Effector CD4-positive, alpha-beta T cell (primary cell): ENCODE results near the gene CLDN4.
"Not testable (repeated sequence)": the region's sequence is repeated elsewhere in the genome, so short reads cannot be mapped to it uniquely, and the experiment has no call there.

Source experiments
- DNase-seq: peaks from one replicate; pipeline ENCODE4 v3.0.0-alpha.2; 2020

CLDN4 gene

DNA sequence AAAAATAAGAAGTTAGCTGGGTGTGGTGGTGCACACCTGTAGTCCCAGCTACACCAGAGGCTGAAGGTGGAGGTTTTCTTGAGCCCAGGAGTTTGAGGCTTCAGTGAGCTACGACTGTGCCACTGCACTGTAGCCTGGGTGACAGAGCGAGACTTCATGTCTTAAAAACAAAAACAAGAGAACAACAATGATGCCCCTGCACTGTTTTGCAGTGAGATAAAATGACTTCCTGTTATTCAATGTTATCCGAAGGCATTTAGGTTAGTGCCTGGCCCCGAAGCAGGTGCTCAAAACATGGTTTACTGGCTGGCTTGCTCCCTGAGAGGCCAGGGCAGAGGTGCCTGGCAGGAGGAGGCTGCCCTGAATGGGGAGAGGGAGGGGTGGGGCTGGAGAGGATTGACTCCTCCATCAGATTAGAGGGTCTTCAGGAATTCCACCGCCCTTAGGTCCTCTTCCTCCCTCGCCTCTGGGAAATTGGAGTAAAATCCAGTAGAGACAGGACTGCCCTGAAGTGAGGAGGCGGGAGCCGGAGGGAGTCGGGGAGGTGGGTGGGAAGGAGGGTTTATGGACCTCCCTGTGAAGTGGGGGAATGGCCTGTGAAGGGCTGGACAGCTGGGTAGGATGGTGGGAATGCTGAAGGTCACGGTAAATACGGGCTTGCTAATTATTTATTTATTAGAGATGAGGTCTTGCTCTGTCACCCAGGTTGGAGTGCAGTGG, 6.8 kb upstream of the CLDN4 start:
- DNase-seq = no peak

DNA sequence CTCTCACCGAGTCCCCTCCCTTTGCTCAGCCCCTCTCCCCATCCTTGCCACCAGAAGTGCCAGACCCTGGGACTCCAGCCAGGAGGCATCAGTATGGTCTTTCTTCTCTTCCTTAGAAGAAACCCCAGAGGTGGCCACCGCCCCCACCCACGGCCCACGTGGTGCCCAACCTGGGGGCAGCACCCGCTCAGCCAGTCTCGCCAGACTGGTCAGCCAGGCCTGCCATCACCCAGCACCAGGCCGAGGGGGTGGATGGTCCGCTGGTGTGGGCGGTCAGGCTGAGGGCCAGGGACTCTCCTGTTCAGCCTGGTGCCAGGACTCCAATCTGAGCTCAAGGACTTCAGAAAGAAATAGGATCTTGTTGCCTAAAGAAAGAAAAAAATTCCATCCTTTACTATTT, 5.8 kb upstream of the CLDN4 start:
- DNase-seq = no peak

DNA sequence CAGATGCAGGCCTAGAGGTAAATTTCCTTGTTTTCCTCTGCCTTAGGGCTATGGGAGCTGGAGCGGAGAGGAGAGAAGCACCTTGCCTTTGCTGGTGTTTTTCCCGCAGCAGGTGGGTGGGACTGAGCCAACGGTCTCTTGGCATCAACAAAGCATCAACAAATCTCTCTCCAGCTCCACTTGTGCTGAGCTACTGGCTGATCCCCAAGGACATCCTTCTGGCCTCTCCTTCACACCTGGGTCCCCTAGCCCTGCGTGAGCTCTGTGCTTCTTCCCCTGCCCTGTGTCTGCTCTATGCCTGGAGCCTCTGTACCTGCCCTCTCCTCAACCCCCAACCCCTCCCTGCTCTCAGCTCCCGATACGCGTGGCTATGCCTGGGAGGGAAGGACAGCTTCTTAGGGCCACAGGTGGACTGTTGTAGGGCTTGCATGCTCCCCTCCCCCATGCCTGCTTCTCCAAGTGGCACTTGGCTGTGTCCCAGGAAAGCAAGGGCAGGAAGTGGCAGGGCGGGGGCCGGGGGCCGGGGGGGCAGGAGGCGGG, 3.2 kb upstream of the CLDN4 start:
- DNase-seq = no peak

- no peak for DNase-seq
Observed at GRCh38 chr7:73828107-73828803, 2.5 kb upstream of the CLDN4 start.

- DNase-seq = no peak
Observed at GRCh38 chr7:73828972-73829371, 1.8 kb upstream of the CLDN4 start.

DNA sequence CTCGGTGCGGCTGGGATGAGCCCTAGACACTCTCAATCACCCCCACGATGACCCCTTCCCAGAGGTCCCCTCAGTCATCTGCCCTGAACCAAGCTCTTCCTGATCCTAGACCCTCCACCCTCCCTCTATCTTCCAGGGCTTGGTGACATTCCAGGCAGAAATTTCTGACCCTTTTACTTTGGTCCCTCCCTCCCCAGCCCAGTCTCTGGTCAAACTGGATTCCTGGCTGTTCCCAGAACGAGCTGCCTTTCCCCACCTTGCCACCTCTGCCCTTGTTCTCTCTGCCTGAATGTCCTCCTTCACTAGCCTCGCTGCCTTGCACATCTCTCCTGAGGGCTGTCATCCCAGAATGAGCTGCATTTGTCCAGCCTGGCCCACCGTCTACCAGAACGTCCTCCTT, 1.3 kb upstream of the CLDN4 start:
- DNase-seq = no peak

- DNase-seq = no peak
Observed at GRCh38 chr7:73829921-73830680, 695 bp upstream of the CLDN4 start.

- no peak for DNase-seq
Observed at GRCh38 chr7:73831584-73831833, 713 bp downstream of the CLDN4 start.

GRCh38 chr7:73831834-73832651, 1.2 kb downstream of the CLDN4 start:
- DNase-seq = no peak

GRCh38 chr7:73832806-73833205, 2.0 kb downstream of the CLDN4 start:
- no peak for DNase-seq

DNA sequence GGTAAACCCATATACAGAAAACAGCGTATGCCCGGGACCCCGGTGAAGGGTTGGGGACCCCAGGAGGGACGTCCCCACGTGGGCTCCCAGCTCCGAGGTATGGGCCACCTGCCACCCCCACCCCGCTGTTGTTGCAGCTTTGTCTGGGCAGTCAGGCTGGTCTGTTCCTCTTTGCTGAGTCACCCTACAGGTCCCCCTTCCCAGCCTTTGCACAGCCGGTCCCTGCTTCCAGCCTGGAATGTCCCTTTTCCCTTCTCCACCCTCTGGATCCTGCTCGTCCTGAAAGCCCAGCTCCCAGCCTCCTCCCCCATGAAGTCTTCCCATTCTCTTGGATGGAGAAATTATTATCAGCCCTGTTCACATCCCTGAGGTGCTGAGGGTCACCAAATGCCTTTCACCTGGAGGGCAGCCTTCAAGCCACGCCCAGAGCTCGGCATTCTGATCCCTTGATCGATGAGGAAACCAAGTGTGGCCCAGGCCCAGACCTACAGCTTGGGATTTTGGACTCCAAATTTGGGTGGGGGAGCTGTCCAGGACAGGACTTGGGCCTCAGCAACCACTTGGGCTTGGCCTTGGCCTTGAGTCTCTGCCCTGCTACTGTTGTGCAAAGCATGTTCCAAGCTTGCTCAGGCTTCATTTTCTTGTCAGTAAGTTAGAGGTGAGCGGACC, 2.6 kb downstream of the CLDN4 start:
- DNase-seq = no peak

- no peak for DNase-seq
Observed at GRCh38 chr7:73834626-73835191, 3.9 kb downstream of the CLDN4 start.

GRCh38 chr7:73837167-73837566, 6.4 kb downstream of the CLDN4 start:
- not testable (repeated sequence) for DNase-seq

DNA sequence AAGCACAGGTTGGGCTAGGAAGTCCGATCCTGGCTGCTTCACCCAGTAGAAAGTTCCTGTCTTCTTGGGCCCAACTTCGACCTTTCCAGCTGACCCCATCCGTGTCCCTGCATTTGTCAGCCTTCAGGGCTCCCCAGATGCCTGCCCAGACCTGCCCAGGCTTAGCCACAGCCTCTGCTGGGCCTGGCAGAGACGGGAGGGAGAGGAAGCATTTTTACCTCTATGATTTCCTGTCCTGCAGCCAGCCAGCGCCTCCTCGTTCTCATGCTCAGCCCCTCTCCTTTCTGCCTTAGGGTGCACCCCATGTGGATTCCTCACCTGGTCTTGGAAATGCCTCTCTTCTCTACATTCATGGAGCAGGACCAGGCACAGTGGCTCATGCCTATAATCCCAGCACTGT, 7.8 kb downstream of the CLDN4 start:
- DNase-seq = no peak

GRCh38 chr7:73839290-73839689, 8.5 kb downstream of the CLDN4 start:
- no peak for DNase-seq

DNA sequence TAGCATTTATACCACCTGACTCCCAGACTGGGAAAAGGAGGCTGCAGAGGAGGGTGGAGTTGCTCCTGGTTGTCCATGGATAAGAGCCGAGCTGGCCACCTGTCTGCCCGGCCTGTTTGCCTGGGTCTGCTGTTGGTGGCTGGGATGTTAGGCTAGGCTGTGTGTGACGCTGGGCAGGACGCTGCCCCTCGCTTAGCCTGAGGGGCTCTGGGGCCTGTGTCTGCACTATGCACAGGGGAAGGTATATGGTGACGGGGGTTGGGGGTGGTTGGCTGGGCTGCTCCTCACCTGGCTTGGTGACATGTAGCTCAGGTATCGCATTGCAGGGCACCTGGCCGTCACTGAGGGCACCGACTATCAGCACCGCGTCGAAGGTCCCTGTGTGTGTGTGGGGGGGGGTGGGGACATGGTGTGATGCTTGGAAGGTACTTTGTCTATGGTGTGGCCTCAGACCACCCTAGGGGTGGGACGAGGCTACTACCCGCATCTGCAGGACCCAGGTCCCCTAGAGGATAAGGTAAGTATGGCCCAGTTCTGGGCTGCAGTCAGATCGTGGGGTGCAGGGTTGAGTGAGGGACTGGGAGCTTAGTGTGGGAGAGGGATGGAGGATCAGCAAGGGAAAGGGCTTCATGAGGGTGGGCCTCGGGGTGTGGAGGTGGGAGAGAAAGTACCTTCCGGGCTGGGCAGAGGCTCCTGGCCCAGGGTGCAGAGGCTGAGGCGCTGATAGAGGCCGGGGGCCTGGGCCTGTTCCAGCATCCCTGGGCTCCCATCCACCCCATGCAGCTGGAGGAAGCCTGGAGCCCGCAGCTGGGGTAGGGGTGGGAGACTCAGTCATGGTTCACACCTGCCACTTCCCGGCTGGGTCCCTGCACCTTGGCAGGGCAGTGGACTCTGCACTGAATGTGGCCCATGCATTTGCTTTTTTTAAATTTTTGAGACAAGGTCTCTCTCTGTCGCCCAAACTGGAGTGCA, 9.2 kb downstream of the CLDN4 start:
- DNase-seq = no peak

- DNase-seq = no peak
Observed at GRCh38 chr7:73840715-73841379, 10.1 kb downstream of the CLDN4 start.

DNA sequence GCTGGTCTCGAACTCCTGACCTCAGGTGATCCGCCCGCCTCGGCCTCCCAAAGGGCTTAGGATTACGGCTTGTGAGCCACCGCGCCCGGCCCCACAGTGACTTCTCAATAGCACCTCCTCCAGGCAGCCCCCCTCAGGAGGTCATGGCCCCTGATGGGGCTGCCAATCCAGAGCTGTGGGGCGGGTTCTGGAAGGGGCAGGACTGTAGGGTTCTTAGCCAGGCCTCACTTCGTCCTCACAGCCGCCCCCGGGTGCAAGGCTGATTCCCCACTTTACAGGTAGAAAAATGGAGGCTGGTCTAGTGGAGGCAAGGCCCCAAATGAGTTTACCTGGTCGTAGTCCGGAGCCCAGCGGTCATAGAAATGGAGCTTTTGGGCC, 10.9 kb downstream of the CLDN4 start:
- DNase-seq = no peak

DNA sequence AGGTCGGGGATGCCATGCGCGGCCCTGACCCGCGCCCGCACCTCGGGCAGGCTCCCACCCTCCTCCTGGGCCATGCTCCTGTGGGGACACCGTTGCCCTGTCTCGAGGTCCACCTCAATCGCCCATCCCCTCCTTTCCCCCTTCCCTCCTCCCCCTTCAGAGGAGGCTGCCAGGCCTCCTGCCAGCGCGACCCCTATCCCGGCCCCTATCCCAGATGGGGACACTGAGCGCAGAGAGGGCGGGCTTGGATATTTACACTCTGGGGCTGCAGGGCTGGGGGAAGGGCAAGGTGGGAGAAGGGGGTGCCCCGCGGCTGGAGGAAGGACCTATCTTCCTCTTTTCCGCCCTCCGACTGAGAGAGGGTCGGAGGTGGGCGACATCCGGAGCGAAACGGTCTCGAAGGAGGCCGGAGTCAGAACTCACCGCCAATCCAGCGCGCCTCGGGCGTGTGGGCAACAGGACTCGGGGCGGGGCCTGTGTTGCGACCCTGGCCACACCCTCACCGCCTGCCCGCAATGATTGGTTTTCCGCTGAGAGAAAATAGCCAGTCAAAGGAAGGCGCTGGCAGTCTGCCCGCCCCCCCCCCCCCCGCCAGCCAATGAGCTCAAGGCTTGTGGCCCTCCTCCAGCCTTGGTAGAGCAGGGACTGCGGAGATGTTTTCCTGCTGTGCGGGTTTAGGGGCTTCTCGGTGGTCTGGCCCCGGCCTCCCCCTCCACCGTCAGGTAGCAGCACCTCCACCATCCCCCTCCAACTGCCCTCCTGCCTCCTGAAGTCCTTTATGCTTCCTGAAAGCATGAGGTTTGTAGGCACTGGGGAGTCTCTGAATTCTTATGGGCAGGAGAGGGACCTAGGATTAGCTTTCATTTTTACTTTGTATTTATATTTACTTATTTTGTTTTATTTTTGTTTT, 11.5 kb downstream of the CLDN4 start, which contains the start of gene METTL27:
Gene METTL27 (minus strand): TSS at position 450 of the 910 bp plus-strand sequence. CDS start 376 bp downstream, at position 74.
- DNase-seq = peak; percentile 80
